ENCODE results near the gene IDUA.

- no peak for TF ChIP-seq EZH2 (IDR thresholded peaks at IDR 0.05; ENCODE audit: low read length)
- no peak for TF ChIP-seq CTCF (optimal IDR thresholded peaks at IDR 0.05 in 1 of 3, IDR thresholded peaks at IDR 0.05 in 1 of 3, conservative IDR thresholded peaks at IDR 0.05 in 1 of 3; ENCODE audit: extremely low read depth in 1 of 3, insufficient read depth in 2 of 3, low read length in 3 of 3)
Measured at GRCh38 chr4:1028574-1029220, 41.9 kb downstream of the IDUA start.
